T-cell (primary cell): Measurements from ENCODE around the gene RAP1GAP2. TPM values are rescaled to one million over a fixed set of nuclear protein-coding genes. Genes with fewer than 3 reads are reported as not detected.

Experiments
- ATAC-seq, 4 experiments: fragments of 200-7000 bp in 3 of 4; fragments of 150-1000 bp in 1 of 4; cut with Tn5 transposase; replicated peaks in 1 of 4; 1 replicate in 3 of 4; 2 replicates in 1 of 4; pipeline ENCODE4 v1.10.0; 2021; ENCODE audit warnings: moderate library complexity in 3 of 4, mild to moderate bottlenecking in 2 of 4, moderate number of reproducible peaks in 1 of 4
- CTCF ChIA-PET, 2 donors: fragments of 300-600 bp; sonication (Branson Sonifier 250); formaldehyde crosslinking; loops; one replicate each; lab custom pipeline; 2022; ENCODE audit warnings: antibody characterized with exemption in 2 of 2; lab: Charles Lee
- POLR2A ChIA-PET, 2 donors: fragments of 300-600 bp; sonication (Branson Sonifier 250); formaldehyde crosslinking; loops; one replicate each; lab custom pipeline; 2022; ENCODE audit warnings: antibody characterized with exemption in 2 of 2; lab: Charles Lee
- DNase-seq, 35 experiments: peaks; one replicate each; pipeline versions ENCODE4 v3.0.0 to v3.0.0-alpha.2; 2013 to 2023
- H3K27ac ChIP-seq: one replicate; pipeline ENCODE4 v1.5.1; 2013; ENCODE audit warnings: low read length
- H3K27me3 ChIP-seq, 2 experiments: replicated peaks in 1 of 2; 1 replicate in 1 of 2; 2 replicates in 1 of 2; pipeline versions ENCODE4 v1.6.1 to v1.7.0; 2013; ENCODE audit warnings: low read length in 1 of 2, mixed read lengths in 1 of 2; ENCODE audit not compliant: control insufficient read depth in 2 of 2, insufficient read depth in 2 of 2; ENCODE audit errors: extremely low read depth in 1 of 2
- H3K36me3 ChIP-seq, 2 donors: 1 replicate in 1 of 2; 2 replicates in 1 of 2; pipeline versions ENCODE4 v1.6.1 to v1.7.0; 2013; ENCODE audit warnings: low read length in 1 of 2; ENCODE audit not compliant: control insufficient read depth in 2 of 2, insufficient read depth in 1 of 2; ENCODE audit errors: extremely low read depth in 1 of 2
- H3K4me1 ChIP-seq, 2 experiments: 1 replicate in 1 of 2; 2 replicates in 1 of 2; pipeline versions ENCODE4 v1.6.1 to v1.7.0; 2013; ENCODE audit warnings: low read length in 2 of 2, mixed read lengths in 1 of 2; ENCODE audit not compliant: insufficient read depth in 2 of 2, control insufficient read depth in 1 of 2; ENCODE audit errors: extremely low read depth in 1 of 2
- H3K4me3 ChIP-seq, 2 donors: 1 replicate in 1 of 2; 2 replicates in 1 of 2; pipeline versions ENCODE4 v1.5.1 to v1.7.0; 2013; ENCODE audit warnings: mild to moderate bottlenecking in 2 of 2, low read length in 1 of 2, moderate library complexity in 1 of 2; ENCODE audit not compliant: control insufficient read depth in 1 of 2; ENCODE audit errors: extremely low read depth in 1 of 2
- H3K9me3 ChIP-seq: 2 replicates; pipeline ENCODE4 v1.7.0; 2013
- H3K27ac Mint-ChIP-seq, 2 donors: one replicate each; pipeline ENCODE4 v1.8.0; 2020 to 2021; ENCODE audit warnings: mild to moderate bottlenecking in 2 of 2, mixed read lengths in 2 of 2
- H3K27me3 Mint-ChIP-seq, 2 donors: one replicate each; pipeline ENCODE4 v1.8.0; 2021 to 2022; ENCODE audit warnings: mixed read lengths in 2 of 2
- H3K36me3 Mint-ChIP-seq: one replicate; pipeline ENCODE4 v1.8.0; 2021; ENCODE audit warnings: mixed read lengths
- H3K4me1 Mint-ChIP-seq, 3 donors: one replicate each; pipeline ENCODE4 v1.8.0; 2020 to 2022; ENCODE audit warnings: mixed read lengths in 3 of 3, mild to moderate bottlenecking in 1 of 3
- H3K4me3 Mint-ChIP-seq, 3 donors: one replicate each; pipeline ENCODE4 v1.8.0; 2020 to 2022; ENCODE audit warnings: mild to moderate bottlenecking in 3 of 3, mixed read lengths in 3 of 3, moderate library complexity in 3 of 3
- H3K9me3 Mint-ChIP-seq, 3 donors: one replicate each; pipeline ENCODE4 v1.8.0; 2020 to 2022; ENCODE audit warnings: mixed read lengths in 3 of 3
- WGBS: methylation state at CpG from one replicate; pipeline ENCODE4 v1.1.5; 2013; ENCODE audit warnings: missing lambda C conversion rate; ENCODE audit not compliant: insufficient coverage; 5-methylcytosine and 5-hydroxymethylcytosine counted together
- total RNA-seq, 35 experiments: library from RNA in 6 of 35; stranded (reverse) in 6 of 35; fragments of 120-200 nt in 1 of 35; gene quantifications; one replicate each; pipeline versions ENCODE4 v1.2.1 to v1.2.4 and lab custom pipeline; 2013 to 2026

Gene RAP1GAP2
- total RNA-seq, 5 donors from 2014 or later (not counting 1 experiment from before 2014, with no cell fraction given): 8.0 to 77.7 (median 13.3) TPM

DNA sequence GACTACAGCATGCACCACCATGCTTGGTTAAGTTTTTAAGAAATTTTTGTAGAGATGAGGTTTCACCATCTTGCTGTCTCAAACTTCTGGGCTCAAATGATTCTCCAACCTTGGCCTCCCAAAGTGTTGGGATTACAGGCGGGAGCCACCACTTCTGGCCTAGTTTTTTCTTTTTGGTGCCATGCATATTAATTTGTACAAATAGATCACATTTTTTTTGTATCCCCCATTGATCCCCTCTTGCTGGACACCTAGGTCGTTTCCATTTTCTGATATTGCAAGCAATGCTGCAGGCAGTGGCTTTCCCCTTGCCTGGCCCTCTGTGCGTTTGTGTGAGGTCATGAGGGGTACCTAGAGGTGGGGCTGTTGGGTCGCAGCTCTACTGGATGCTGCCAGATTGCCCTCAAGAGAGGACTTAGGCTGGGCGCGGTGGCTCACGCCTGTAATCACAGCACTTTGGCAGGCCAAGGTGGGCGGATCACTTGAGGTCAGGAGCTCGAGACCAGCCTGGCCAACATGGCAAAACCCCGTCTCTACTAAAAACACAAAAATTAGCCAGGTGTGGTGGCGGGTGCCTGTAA is 23.8 kb downstream of the RAP1GAP2 start:
- Mint-ChIP-seq H3K27me3 (no peaks in the 10 kb centered on the region), H3K27ac (no peak overlapping the region), H3K4me3 (no peak overlapping the region), H3K4me1 (peaks cover 16 to 33% (median 19%) of the 10 kb centered on the region in 3 donors), H3K9me3 (no peaks in the 10 kb centered on the region), H3K36me3 (peaks cover 3% of the 10 kb centered on the region)
- DNase-seq: no peak
- Histone ChIP-seq H3K4me1 (peaks cover 8 to 55% of the 10 kb centered on the region in 2 experiments), H3K27ac (no peak overlapping the region), H3K27me3 (peaks cover 0 to 9% of the 10 kb centered on the region in 2 experiments), H3K9me3 (no peaks in the 10 kb centered on the region), H3K4me3 (no peak overlapping the region), H3K36me3 (peaks cover 0 to 15% of the 10 kb centered on the region in 2 donors)
- CTCF ChIA-PET: interaction anchor here in 1 of 2 donors (0.6 kb wide), 1 partner anchor 39 kb away, joined by 3 read pairs; no protein-coding TSS in a partner anchor
- POLR2A ChIA-PET: no interaction called here
- ATAC-seq: no peak
- 88% methylated on average over 6 of the region's 11 CpGs for WGBS

DNA sequence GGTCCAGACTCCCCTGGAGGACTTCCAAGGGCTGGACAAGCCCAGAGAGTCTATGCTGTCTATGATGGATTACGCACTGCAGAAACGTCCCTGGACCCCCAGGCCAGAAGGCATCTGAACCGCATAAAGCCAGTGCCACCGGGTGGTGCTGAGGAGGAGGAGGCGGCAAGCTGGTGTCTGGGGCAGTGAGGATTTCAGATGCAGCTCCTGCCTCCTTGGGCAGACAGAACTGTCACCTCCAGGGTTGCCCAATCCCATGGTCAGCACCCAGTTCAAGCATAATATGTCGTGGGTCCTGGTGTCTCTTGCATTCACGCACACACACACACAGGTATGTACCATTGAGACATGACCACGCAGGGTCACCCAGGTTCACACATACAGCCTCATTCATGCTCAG is 25.6 kb downstream of the RAP1GAP2 start:
- DNase-seq (no peak), ATAC-seq (no peak)
- H3K36me3 ChIP-seq: peaks cover 0 to 17% of the 10 kb centered on the region in 2 donors
- 99% methylated on average over 8 of the region's 8 CpGs for WGBS
- no peak overlapping the region for H3K27ac ChIP-seq
- Mint-ChIP-seq H3K27me3 (no peaks in the 10 kb centered on the region), H3K4me1 (peaks cover 16 to 33% (median 17%) of the 10 kb centered on the region in 3 donors), H3K36me3 (peaks cover 7% of the 10 kb centered on the region), H3K27ac (no peak overlapping the region), H3K4me3 (no peak overlapping the region), H3K9me3 (no peaks in the 10 kb centered on the region)
- ChIA-PET POLR2A (no interaction called here), CTCF (no interaction called here)
- H3K27me3 ChIP-seq: peaks cover 0 to 9% of the 10 kb centered on the region in 2 experiments
- no peak overlapping the region for H3K4me3 ChIP-seq
- H3K9me3 ChIP-seq: no peaks in the 10 kb centered on the region
- H3K4me1 ChIP-seq: peaks cover 0 to 49% of the 10 kb centered on the region in 2 experiments

DNA sequence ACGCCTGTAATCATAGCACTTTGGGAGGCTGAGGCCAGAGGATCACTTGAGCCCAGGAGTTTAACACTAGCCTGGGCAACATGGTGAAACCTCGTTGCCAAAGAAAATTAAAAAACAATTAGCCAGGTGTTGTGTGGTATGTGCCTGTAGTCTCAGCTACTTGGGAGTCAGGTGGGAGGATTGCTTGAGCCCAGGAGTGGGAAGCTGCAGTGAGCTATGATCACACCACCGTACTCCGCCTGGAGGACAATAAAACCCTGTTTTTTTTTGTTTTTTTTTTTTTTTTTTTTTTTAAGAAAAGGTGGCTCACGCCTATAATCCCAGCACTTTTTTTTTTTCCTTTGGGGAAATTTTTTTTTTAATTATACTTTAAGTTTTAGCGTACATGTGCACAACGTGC is 26.1 kb downstream of the RAP1GAP2 start:
- DNase-seq: no peak
- peaks cover 18 to 35% (median 19%) of the 10 kb centered on the region in 3 donors for H3K4me1 Mint-ChIP-seq
- H3K27me3 ChIP-seq: peaks cover 0 to 9% of the 10 kb centered on the region in 2 experiments
- CTCF ChIA-PET: no interaction called here
- H3K27me3 Mint-ChIP-seq: no peaks in the 10 kb centered on the region
- H3K4me1 ChIP-seq: peaks cover 0 to 49% of the 10 kb centered on the region in 2 experiments
- H3K9me3 Mint-ChIP-seq: no peaks in the 10 kb centered on the region
- H3K9me3 ChIP-seq: no peaks in the 10 kb centered on the region
- no peak overlapping the region for H3K4me3 Mint-ChIP-seq
- POLR2A ChIA-PET: no interaction called here
- WGBS: 100% methylated on average over 2 of the region's 7 CpGs
- no peak overlapping the region for H3K27ac Mint-ChIP-seq
- H3K36me3 Mint-ChIP-seq: peaks cover 7% of the 10 kb centered on the region
- peaks cover 0 to 17% of the 10 kb centered on the region in 2 donors for H3K36me3 ChIP-seq
- H3K4me3 ChIP-seq: no peak overlapping the region
- no peak overlapping the region for H3K27ac ChIP-seq
- no peak for ATAC-seq

DNA sequence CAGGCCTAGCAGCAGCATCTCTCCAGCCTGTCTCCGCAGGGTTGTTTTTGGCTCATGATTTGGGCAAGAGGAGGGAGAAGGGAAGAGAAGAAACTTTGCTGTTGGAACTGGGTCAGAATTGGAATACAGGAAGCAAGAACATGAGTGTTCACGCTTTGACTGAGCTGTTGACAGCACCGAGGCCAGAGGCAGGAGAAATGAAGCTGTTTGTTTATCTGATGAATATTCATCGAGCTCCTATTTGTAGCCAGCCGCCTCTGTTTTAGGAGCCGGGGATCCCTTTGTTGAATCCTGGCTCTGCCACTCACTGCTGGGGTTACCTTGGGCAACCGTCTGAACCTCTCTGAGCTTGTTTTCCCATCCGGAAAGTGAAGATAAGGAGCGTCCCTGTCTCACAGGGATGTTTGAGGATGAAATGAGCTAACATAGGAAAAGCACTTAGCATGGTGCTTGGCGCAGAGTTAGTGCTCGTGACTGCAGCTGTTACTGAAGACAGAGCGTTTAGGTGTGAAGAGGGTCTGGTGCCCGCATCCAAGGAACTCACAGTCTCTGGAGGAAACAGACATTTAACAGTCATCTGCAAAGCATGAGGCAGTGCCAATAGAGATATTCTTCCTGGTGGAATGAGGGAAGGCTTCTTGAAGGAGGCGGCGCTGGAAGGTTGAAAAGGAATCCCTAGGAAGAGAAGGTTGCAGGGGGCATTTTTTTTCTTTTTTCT is 29.2 kb downstream of the RAP1GAP2 start:
- peaks cover 0 to 12% of the 10 kb centered on the region in 2 experiments for H3K27me3 ChIP-seq
- H3K36me3 Mint-ChIP-seq: peaks cover 7% of the 10 kb centered on the region
- peaks cover 28 to 40% (median 33%) of the 10 kb centered on the region in 3 donors for H3K4me1 Mint-ChIP-seq
- DNase-seq (no peak), ATAC-seq (no peak)
- no peaks in the 10 kb centered on the region for H3K27me3 Mint-ChIP-seq
- H3K4me3 ChIP-seq: no peak overlapping the region
- ChIA-PET POLR2A (no interaction called here), CTCF (interaction anchor here (0.7 to 1.0 kb wide), 2 partner anchors 39 kb away, joined by 4 to 8 read pairs; no protein-coding TSS in a partner anchor)
- WGBS: 88% methylated on average over 13 of the region's 15 CpGs
- H3K27ac Mint-ChIP-seq: no peak overlapping the region
- H3K36me3 ChIP-seq: peaks cover 0 to 17% of the 10 kb centered on the region in 2 donors
- H3K9me3 ChIP-seq: no peaks in the 10 kb centered on the region
- H3K27ac ChIP-seq: no peak overlapping the region
- H3K4me1 ChIP-seq: peaks cover 2 to 64% of the 10 kb centered on the region in 2 experiments
- H3K4me3 Mint-ChIP-seq: peak overlapping the region in 1 of 3 donors; percentile 15
- H3K9me3 Mint-ChIP-seq: no peaks in the 10 kb centered on the region

DNA sequence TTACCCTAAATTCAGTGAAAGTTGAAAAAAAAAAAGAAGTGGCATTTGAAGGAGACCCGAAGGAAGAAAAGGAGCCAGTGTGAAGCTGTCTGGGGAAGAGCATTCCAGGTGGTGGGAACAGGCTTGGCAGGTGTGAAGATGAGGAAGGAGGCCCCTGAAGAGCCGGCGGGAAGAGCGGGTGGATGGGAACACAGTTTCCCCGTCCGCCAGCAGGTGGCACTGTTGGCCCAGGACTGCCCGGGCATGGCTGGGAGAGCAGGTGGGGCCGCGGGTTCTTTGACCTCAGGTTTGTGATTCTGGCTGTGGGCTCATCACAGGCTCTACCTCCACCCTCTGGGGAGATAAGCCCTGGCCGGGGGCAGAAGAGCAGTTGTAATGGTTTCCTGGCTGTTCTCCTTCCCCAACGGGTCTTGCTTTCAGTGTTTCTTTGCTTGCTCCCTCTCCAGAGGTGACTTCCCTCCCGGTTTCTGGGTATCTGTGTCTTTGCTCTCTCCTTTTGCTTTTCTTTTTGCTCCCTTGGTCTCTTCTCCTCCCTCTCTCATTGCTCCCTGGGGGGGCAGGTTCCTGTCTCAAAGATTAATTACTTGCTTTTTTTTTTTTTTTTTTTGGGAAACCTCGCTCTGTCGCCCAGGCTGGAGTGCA is 32.3 kb downstream of the RAP1GAP2 start:
- DNase-seq (peak; percentile 26 to 83 (median 68)), ATAC-seq (peak; percentile 69 to 91 (median 86))
- ChIA-PET POLR2A (interaction anchor here in 1 of 2 donors (0.6 kb wide), 1 partner anchor 487 kb away, joined by 4 read pairs; no protein-coding TSS in a partner anchor), CTCF (interaction anchor here (0.6 to 1.0 kb wide), 3 partner anchors 36 to 132 kb away, joined by 3 read pairs; no protein-coding TSS in a partner anchor)
- peaks cover 4% of the 10 kb centered on the region for H3K36me3 Mint-ChIP-seq
- no peaks in the 10 kb centered on the region for H3K9me3 ChIP-seq
- no peaks in the 10 kb centered on the region for H3K27me3 Mint-ChIP-seq
- peaks cover 0 to 4% of the 10 kb centered on the region in 2 experiments for H3K27me3 ChIP-seq
- H3K27ac Mint-ChIP-seq: no peak overlapping the region
- H3K36me3 ChIP-seq: peaks cover 0 to 3% of the 10 kb centered on the region in 2 donors
- peaks cover 2 to 42% of the 10 kb centered on the region in 2 experiments for H3K4me1 ChIP-seq
- H3K4me3 Mint-ChIP-seq: peak overlapping the region in 2 of 3 donors; percentile 17 to 60
- H3K4me3 ChIP-seq: no peak overlapping the region
- no peak overlapping the region for H3K27ac ChIP-seq
- no peaks in the 10 kb centered on the region for H3K9me3 Mint-ChIP-seq
- H3K4me1 Mint-ChIP-seq: peaks cover 25 to 35% (median 33%) of the 10 kb centered on the region in 3 donors
- WGBS: 1% methylated on average over 7 of the region's 14 CpGs

DNA sequence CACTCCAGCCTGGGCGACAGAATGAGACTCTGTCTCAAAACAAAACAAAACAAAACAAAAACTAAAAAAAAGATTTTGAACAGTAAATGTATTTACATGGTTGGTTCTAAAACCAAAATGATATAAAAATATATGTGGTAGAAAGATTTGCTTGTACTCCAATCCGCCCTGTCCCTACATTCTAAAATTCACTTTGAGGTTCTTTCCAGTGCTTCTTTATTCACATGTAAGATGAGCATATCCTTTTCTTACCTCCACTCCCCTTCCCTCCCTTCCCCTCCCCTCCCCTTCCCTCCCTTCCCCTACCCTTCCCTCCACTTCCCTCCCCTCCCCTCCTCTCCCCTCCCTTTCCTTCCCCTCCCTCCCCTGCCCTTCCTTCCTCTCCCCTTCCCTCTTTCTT is 34.4 kb downstream of the RAP1GAP2 start:
- Histone ChIP-seq H3K4me1 (peaks cover 2 to 33% of the 10 kb centered on the region in 2 experiments), H3K4me3 (no peak overlapping the region), H3K36me3 (peaks cover 0 to 3% of the 10 kb centered on the region in 2 donors), H3K27me3 (peaks cover 0 to 4% of the 10 kb centered on the region in 2 experiments), H3K27ac (no peak overlapping the region), H3K9me3 (no peaks in the 10 kb centered on the region)
- ChIA-PET CTCF (no interaction called here), POLR2A (no interaction called here)
- Mint-ChIP-seq H3K27ac (no peak overlapping the region), H3K4me1 (peaks cover 18 to 26% (median 25%) of the 10 kb centered on the region in 3 donors), H3K9me3 (no peaks in the 10 kb centered on the region), H3K4me3 (no peak overlapping the region), H3K36me3 (peaks cover 4% of the 10 kb centered on the region), H3K27me3 (no peaks in the 10 kb centered on the region)
- WGBS: no CpG with 5 or more reads among the region's 2 CpGs
- ATAC-seq (no peak), DNase-seq (no peak)
